ENCODE measurements around the gene CPNE6. TPM values are rescaled to one million over a fixed set of nuclear protein-coding genes. Genes with fewer than 3 reads are reported as not detected.

The CPNE6 gene
- polyA plus RNA-seq, 2 of the 4 experiments (the other 2 are of a cell fraction): not detected

DNA sequence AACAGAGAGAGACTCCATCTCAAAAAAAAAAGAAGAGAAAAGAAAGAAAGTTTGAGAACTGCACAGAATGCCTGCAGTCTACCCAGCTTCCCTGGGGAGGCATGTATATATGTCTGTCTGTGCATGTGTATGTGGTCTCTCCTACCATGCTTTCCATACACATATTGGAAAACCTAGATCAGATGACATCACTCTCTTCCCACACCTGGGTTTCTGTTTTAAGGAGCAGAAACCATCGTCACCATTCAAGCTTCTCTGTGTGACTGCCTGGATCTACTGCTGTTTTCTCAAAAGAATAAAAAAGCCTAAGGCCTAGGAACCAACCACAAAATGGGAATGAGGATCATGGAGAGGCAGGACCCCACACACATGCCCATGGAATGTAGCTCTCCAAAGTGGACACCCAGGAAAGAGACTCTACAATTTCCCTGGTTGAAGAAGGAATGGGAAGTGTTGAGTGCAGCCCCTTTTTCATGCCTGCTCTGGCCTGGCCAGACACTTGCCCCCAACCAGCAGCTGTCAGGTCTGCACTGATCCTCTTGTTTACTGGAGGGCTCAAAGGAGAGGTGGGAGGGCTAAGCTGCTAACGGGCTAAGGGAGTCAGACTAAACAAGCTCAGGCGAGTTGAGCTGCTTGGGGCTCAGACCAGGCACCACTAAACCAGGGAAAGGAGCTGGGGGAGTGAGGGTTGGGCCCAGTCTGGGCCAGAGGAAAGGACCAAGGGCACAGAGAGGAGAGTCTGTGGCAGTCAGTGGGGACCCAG is 15.0 kb downstream of the CPNE6 start:
- POLR2A ChIA-PET: no interaction called here
- FAIRE-seq (no peak), ATAC-seq (no peak), DNase-seq (ENCODE audit: low read depth in 1 of 2, low spot score in 1 of 2) (no peak)
- 59% methylated on average over 3 of the region's 3 CpGs for WGBS (ENCODE audit: missing lambda C conversion rate)
- CTCF ChIA-PET: interaction anchor here (0.5 to 8.4 kb wide), 8 partner anchors 11 to 109 kb away, joined by 3 to 106 read pairs (median 6); no protein-coding TSS in a partner anchor
- Histone ChIP-seq H3K27ac (no peak overlapping the region), H3K4me3 (no peak overlapping the region), H3K4me1 (peaks cover 5% of the 10 kb centered on the region), H3K4me2 (no peak overlapping the region), H3K9me3 (no peaks in the 10 kb centered on the region)
- TF ChIP-seq FOSL2 (IDR thresholded peaks at IDR 0.05): no peak
- TF ChIP-seq FOSL2 (CRISPR knock-in tag; IDR thresholded peaks at IDR 0.05): no peak
- no peak for TF ChIP-seq ZFP36 (IDR thresholded peaks at IDR 0.05; ENCODE audit: borderline replicate concordance, partially characterized antibody)
- TF ChIP-seq, protein P1, sequence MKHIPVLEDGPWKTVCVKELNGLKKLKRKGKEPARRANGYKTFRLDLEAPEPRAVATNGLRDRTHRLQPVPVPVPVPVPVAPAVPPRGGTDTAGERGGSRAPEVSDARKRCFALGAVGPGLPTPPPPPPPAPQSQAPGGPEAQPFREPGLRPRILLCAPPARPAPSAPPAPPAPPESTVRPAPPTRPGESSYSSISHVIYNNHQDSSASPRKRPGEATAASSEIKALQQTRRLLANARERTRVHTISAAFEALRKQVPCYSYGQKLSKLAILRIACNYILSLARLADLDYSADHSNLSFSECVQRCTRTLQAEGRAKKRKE (CRISPR knock-in tag; IDR thresholded peaks at IDR 0.05; ENCODE audit: low read depth): no peak
- no peak for TF ChIP-seq GATA3 (IDR thresholded peaks at IDR 0.05; ENCODE audit: borderline replicate concordance)
- TF ChIP-seq RARB (CRISPR knock-in tag; IDR thresholded peaks at IDR 0.05): no peak
- no peak for TF ChIP-seq HDAC2 (IDR thresholded peaks at IDR 0.05)
- TF ChIP-seq, protein P2, sequence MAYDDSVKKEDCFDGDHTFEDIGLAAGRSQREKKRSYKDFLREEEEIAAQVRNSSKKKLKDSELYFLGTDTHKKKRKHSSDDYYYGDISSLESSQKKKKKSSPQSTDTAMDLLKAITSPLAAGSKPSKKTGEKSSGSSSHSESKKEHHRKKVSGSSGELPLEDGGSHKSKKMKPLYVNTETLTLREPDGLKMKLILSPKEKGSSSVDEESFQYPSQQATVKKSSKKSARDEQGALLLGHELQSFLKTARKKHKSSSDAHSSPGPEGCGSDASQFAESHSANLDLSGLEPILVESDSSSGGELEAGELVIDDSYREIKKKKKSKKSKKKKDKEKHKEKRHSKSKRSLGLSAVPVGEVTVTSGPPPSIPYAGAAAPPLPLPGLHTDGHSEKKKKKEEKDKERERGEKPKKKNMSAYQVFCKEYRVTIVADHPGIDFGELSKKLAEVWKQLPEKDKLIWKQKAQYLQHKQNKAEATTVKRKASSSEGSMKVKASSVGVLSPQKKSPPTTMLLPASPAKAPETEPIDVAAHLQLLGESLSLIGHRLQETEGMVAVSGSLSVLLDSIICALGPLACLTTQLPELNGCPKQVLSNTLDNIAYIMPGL (CRISPR knock-in tag; IDR thresholded peaks at IDR 0.05; ENCODE audit: borderline replicate concordance): no peak
- TF ChIP-seq TP53 (CRISPR knock-in tag; IDR thresholded peaks at IDR 0.05): no peak
- TF ChIP-seq, protein P3, sequence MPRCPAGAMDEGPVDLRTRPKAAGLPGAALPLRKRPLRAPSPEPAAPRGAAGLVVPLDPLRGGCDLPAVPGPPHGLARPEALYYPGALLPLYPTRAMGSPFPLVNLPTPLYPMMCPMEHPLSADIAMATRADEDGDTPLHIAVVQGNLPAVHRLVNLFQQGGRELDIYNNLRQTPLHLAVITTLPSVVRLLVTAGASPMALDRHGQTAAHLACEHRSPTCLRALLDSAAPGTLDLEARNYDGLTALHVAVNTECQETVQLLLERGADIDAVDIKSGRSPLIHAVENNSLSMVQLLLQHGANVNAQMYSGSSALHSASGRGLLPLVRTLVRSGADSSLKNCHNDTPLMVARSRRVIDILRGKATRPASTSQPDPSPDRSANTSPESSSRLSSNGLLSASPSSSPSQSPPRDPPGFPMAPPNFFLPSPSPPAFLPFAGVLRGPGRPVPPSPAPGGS (IDR thresholded peaks at IDR 0.05): no peak
- TF ChIP-seq SMC3 (IDR thresholded peaks at IDR 0.05): no peak
- TF ChIP-seq, protein P4, sequence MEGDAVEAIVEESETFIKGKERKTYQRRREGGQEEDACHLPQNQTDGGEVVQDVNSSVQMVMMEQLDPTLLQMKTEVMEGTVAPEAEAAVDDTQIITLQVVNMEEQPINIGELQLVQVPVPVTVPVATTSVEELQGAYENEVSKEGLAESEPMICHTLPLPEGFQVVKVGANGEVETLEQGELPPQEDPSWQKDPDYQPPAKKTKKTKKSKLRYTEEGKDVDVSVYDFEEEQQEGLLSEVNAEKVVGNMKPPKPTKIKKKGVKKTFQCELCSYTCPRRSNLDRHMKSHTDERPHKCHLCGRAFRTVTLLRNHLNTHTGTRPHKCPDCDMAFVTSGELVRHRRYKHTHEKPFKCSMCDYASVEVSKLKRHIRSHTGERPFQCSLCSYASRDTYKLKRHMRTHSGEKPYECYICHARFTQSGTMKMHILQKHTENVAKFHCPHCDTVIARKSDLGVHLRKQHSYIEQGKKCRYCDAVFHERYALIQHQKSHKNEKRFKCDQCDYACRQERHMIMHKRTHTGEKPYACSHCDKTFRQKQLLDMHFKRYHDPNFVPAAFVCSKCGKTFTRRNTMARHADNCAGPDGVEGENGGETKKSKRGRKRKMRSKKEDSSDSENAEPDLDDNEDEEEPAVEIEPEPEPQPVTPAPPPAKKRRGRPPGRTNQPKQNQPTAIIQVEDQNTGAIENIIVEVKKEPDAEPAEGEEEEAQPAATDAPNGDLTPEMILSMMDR (IDR thresholded peaks at IDR 0.05): no peak
- TF ChIP-seq RFX5 (IDR thresholded peaks at IDR 0.05): no peak
- no peak for TF ChIP-seq JUNB (IDR thresholded peaks at IDR 0.05)
- TF ChIP-seq EHF (CRISPR knock-in tag; IDR thresholded peaks at IDR 0.05): no peak
- TF ChIP-seq RNF2 (IDR thresholded peaks at IDR 0.05; ENCODE audit: borderline replicate concordance, low read depth): no peak
- no peak for TF ChIP-seq CHD2 (IDR thresholded peaks at IDR 0.05; ENCODE audit: low read length, partially characterized antibody)
- TF ChIP-seq, protein P5, sequence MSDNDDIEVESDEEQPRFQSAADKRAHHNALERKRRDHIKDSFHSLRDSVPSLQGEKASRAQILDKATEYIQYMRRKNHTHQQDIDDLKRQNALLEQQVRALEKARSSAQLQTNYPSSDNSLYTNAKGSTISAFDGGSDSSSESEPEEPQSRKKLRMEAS (IDR thresholded peaks at IDR 0.05): no peak
- no peak for TF ChIP-seq POLR2A (IDR thresholded peaks at IDR 0.05; ENCODE audit: low read length)
- no peak for TF ChIP-seq MYC (IDR thresholded peaks at IDR 0.05; ENCODE audit: borderline replicate concordance, low read length)

DNA sequence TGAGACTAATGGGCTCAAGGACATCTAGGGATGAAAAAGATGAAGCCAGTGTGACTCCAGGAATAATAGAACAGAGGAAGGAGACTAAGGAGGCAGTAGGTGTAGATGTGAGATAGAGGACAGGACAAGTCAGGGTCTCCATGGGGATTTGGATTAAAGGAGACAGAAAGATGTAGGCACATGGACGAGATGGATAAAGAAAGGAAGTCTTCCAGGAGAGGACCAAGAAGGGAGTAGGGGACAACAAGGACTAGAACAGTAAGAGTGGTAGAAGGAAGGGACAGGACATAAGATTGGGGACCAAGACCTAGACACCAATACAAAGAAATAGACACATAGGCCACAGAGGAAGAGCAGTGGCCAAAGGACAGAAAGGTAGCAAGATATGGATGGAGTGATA is 15.6 kb downstream of the CPNE6 start:
- POLR2A ChIA-PET: no interaction called here
- 39% methylated on average over 1 of the region's 1 CpG for WGBS (ENCODE audit: missing lambda C conversion rate)
- no peak for TF ChIP-seq TP53 (CRISPR knock-in tag; IDR thresholded peaks at IDR 0.05)
- no peak for TF ChIP-seq ZSCAN20 (CRISPR knock-in tag; IDR thresholded peaks at IDR 0.05)
- no peak for TF ChIP-seq RARB (CRISPR knock-in tag; IDR thresholded peaks at IDR 0.05)
- TF ChIP-seq EHF (CRISPR knock-in tag; IDR thresholded peaks at IDR 0.05): no peak
- FAIRE-seq (no peak), DNase-seq (ENCODE audit: low read depth in 1 of 2, low spot score in 1 of 2) (no peak), ATAC-seq (no peak)
- CTCF ChIA-PET: interaction anchor here (1.3 to 8.4 kb wide), 6 partner anchors 12 to 110 kb away, joined by 3 to 106 read pairs (median 10); no protein-coding TSS in a partner anchor
- Histone ChIP-seq H3K4me1 (no peaks in the 10 kb centered on the region; the same call in 1 of the 3 replicates), H3K4me2 (no peak overlapping the region), H3K27ac (no peak overlapping the region), H3K9me3 (no peaks in the 10 kb centered on the region), H3K4me3 (no peak overlapping the region)

Measured in A549 (cell line).